HG03342 (cell line): ENCODE results near the gene SPATA6.
"Not testable (repeated sequence)": the region's sequence is repeated elsewhere in the genome, so short reads cannot be mapped to it uniquely, and the experiment has no call there.

Source experiments
- ATAC-seq: cut with Tn5 transposase; IDR thresholded peaks from one replicate; pipeline ENCODE4 v1.9.1; 2021; ENCODE audit warnings: mild to moderate bottlenecking, moderate library complexity; ENCODE audit not compliant: unreplicated experiment

SPATA6 gene

DNA sequence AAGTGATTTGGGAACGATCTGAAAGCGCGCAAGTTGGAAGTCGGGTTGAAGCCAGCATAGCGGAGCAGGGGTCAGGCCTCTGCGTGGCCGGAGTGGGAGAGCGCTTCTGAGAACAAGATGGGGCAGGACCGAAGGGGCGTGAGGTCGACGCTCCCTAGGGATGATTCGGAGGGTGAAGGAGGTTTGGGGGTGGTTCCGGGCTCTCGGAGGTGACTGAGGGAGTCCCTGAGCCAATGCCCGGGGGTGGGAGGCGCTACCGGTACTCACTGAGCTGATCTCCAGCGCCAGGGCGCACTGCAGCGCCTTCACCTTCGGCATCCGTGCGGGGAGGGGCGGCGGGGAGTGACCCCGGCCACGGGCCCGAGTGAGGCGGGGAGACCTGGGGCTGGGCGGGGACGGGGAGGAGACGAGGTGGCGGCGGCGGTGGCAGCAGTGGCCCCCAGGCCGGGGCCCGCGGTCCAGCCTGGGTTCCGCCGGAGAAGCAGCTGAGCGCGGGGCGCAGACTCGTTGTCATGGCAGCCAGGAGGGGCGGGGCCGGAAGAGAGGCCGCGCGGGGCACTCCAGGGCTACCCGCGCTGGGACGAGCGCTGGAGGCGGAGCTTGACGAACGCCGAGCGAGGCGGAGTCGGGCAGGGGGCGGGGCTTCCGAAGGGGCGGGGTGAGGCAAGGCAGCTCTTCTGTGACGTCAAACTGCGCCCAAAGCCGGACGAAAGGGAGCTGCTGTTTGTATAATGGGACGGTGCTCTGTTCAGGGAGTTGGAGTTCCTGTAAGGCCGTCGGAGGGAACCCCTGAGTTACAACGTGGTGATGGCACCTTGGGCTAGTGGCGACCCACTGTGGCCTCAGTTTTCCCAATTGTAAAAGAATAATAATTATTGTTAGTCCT lies at the start of gene SPATA6:
SPATA6 (minus strand) TSS at position 514 of the 886 bp plus-strand sequence; CDS start at position 318, 196 bp downstream.
- peak; percentile 99 for ATAC-seq

DNA sequence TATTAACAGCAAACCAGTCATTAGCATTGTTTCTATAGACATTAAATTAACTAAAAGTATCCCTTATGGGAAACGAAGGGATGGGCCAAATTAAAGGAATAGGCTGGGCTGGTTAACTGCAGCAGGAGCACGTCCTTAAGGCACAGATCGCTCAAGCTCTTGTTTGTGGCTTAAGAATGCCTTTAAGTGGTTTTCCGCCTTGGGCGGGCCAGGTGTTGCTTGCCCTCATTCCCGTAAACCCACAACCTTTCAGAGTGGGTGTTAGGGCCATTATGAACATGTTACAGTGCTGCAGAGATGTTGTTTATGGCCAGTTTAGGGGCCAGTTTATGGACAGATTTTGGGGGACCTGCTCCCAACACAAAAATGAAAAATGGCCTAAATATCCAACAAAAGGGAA lies 47.9 kb upstream of the SPATA6 start:
- not testable (repeated sequence) for ATAC-seq

DNA sequence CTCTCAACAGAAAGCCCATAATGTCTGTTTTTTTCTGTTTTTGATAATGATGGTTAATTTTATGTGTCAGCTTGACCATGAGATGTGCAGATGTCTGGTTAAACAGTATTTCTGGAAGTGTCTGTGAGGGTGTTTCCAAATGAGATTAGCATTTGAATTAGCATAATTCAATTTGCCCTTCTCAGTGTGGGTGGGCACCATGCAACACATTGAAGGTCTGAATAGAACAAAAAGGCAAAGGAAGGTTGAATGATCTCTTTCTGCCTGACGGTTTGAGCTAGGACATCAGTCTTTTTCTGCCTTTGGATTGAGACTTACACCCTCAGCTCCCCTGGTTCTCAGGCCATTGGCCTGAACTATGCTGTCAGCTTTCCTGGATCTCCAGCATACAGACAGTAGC lies 34.9 kb upstream of the SPATA6 start:
- ATAC-seq, result no peak

DNA sequence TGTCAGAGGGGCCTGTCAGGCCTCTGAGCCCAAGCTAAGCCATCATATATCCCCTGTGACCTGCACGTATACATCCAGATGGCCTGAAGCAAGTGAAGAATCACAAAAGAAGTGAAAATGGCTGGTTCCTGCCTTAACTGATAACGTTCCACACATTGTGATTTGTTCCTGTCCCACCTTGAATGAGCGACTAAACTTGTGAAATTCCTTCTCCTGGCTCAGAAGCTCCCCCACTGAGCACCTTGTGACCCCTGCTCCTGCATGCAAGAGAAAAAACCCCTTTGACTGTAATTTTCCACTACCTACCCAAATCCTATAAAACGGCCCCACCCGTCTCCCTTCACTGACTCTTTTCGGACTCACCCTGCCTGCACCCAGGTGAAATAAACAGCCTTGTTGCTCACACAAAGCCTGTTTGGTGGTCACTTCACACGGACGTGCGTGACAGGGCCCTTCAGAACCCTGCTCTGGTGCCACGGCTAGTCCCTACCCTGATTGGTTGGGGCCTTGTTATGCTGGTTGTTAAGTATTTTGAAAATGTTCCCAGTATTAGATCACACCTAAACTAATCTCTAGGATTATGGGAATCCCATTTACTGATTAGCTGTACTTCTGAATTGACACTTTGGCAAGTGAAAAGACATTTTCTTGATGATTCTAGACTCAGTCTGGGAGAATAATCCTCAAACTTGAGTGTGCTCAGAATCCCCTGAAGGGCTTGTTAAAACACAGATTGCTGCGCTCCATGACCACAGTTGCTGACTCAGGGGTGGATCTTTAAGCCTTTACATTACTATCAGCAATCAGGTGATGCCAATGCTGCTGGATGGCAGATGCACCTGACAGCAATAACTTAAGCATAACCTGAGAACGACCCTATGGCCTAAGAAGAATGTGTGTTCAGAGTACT lies 28.8 kb upstream of the SPATA6 start:
- no peak for ATAC-seq

DNA sequence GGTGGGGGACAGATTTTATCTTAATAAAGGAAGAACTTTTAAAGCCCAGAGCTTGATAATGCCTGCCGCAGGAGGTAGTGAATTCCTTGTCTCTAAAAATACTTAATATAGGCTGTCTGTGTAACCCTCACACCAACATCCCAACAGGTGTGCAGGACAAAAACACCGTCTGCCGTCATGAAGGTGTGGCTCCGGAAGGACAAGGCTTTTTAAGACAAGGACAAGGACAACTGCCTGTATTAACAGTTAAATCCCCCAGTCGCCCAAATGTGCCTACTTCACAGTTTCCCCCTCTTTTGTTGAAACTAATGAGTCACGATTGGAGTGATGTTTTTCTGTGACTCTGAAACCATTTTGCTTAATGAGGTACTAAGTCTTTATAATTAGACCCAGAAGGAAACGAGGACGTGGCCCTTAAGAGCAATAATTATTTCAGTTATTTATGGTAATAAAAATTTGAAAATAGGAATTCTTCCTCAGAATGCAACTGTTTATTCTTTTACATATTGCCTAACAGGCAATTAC lies 27.3 kb upstream of the SPATA6 start:
- no peak for ATAC-seq

DNA sequence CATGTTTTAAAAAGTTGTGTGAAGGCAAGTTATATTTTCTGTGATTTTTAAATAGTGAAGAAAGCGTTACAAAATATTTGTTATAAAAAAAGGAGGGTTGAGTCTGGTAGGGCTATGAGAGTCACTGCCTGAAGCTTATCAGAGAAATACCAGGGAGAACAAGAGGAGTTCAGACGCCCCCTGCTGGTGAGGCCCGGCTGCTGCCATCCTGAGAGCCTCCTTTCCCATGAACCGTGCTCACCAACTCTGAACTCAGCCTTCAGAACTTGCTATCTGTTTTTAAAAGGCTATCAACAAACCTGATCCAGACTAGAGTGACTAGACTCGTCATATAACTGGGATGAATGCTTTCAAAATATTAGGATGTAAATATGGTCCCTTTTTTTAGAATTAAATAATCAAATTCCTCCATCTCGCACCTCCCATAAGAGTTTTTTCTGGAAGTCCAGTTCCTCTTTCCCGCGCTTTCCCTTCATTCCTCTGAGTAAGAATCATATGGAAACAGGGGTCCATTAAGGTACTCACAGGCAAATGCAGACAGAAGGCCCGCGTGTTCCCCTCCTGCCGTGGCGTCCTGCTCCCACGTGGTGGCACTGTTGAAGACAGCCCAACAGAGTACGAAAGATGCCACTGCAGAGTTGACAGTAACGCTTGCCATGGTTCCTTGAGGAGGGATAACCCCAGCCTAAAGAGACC lies 26.2 kb upstream of the SPATA6 start:
- peak; percentile 94 for ATAC-seq

DNA sequence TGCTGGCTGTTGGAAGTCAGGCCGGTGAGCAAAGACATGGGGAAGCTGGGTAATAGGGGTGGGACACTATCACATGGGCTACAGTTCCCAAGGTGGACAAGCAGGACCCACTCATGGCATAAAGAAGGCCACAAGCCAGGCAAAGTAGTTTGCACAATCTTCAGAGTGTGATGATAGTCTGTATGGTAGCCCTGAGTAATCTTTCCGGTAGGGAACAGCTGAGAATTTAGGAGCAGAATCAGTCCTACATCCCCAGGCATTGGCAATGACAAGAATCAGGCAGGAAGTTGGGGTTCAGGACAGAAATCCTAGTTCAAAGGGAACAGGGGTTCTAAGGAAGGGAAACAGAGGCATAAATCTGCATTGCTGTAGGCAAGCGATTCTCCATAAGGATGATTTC lies 23.9 kb upstream of the SPATA6 start:
- no peak for ATAC-seq

DNA sequence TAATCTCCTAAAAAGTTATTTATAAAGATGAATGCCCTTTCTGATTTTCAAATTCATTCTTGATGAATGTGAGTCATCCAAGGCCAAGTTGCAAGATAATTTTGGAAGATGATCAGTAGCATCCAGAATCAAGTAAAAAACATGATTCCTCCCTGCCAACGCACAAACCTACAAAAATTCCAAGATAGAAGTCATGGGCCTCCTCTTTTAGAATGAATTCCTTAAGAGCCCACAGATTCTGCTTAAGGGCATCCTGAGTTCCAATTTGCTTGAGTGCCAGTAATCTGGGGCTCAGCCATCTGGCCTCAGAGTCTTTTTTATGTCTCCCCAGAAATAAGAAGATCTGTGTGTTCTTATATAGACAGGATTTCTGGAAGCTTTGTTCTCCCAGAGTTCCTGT lies 23.2 kb upstream of the SPATA6 start:
- ATAC-seq, result no peak

DNA sequence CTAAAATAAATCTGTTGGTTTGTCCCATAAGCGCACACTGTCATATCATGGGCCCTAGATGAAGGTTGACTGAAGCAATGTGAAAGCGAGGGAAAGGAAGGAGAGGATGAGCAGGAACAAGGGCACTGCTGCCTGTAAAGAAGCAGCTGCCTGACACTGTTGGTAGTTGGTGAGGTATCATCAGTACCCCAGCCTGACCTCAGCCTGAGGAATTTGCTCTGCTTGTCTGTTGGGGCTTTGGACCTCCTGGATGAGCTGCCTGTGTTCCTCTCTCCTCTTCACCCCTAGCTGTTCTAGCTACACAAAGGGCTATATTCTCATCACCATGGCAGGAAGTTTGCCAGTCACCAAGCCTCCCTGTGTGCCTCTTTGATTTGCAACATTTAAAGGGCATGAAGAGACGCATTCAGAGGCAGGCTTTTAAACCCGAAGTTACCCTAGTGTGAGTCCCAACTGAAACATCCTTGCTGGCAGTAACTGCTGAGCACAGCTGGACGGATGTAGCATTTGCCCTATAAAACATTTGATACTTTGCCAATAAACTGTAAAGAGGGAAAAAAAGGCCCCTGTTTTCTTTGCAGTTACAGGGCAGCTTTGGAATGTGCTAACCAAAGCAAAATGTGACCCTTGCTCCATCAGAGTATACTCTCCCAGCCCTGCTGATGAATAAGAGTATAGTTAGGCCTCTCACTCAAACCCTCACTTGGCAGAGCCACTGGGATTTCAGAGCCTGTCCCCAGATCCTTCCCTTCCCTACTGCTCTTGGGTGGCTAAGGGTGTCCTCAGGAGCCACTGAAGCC lies 22.2 kb upstream of the SPATA6 start:
- ATAC-seq, result no peak

DNA sequence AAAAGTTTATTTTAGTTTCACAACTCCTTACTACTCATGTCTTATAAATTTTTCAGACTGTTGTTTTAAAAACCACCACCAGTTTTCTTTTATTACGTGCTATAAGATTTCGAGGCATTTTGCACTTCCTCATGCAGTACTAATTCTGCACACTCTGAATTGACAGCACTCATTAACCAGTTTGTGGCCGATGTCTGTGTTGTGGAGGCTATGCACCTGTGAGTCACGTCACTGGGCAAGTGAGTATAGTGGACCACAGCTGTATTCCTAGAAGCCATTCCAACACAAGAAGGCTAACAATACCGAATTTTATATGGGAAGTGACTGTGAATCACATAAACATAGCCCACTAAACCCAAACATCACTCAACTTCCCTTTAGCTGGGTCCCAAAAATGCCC lies 21.0 kb upstream of the SPATA6 start:
- ATAC-seq, result no peak

DNA sequence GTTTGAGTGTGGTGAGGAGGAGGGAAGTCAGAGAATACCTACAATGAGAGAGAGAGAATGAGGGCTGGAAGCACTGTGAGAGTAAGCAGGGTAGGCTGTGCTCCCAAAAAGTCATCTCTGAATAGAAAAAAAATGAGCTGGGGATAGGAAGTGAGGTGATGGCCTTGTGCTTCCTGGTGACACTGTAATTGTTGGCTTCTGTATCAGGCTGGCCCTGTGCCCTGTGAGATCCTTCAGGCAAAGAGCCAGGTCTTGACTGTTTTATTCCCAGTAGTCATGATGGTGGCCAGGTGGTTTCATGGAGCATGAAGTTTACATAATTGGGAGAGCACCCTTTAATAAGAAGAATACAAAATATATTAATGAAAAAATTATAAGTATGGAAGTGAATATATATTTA lies 20.4 kb upstream of the SPATA6 start:
- no peak for ATAC-seq

DNA sequence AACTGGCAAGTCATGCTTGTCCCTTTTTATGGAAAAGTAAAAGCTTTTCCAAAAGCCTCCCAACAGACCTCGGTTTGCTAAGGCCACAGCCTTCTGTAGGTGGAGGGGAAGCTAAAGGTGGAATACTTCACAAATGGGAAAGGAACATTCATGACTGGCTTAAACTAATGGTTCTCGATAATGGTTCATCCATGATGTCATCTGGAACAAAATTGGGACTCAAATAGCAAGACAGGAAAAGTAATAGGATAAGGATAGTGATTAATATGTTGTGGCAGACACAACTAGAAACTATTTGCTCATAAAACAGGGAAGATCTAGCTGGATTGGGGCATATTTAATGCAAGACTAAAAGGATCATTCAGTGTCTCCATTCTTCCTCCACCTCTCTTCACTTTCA lies 16.7 kb upstream of the SPATA6 start:
- ATAC-seq, result no peak

DNA sequence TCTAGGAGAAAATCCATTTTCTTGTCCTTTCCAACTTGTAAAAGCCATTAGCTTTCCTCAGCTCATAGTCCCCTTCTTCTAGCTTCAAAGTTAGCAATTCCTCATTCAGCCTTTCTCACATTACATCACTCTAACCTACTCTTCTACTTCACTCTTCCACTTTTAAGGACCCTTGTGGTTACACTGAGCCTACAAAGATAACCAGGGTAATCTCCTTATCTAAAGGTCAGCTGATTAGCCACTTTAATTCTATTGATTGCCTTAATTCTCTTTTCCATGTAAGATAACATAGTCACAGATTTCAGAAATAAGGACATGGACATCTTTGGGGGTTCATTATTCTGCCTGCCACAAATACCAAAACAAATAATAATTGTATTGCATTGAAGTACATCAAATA lies 8.5 kb upstream of the SPATA6 start:
- no peak for ATAC-seq

DNA sequence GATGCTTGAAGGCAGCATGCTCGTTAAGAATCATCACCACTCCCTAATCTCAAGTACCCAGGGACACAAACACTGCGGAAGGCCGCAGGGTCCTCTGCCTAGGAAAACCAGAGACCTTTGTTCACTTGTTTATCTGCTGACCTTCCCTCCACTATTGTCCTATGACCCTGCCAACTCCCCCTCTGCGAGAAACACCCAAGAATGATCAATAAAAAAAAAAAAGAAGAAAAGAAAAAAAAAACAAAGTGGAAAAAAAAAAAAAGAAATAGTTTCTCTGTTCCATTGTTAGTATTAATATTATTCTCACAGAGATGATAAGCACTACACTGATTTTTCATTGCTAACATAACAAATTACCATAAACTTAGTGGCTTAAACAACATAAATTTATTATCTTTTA lies 8.0 kb upstream of the SPATA6 start:
- ATAC-seq, result not testable (repeated sequence)

DNA sequence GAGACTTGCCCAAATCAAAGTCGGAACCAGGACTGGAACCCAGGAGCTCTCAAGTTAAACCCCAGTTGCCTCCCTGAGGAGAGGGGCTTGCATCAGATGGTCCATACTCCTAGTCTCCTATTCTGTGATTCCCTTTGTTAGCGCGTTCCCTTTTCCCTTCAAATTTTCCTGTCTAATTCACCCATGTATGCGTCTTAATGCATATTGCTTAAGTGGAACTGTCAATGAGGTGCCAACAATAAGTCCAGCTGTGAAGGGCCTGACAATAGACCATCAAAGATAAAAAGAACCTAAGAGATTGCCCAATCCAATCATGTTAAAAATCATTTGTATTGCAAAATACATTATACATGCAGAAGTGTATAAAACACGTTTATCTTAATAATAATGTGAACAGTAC lies 634 bp upstream of the SPATA6 start:
- no peak for ATAC-seq

DNA sequence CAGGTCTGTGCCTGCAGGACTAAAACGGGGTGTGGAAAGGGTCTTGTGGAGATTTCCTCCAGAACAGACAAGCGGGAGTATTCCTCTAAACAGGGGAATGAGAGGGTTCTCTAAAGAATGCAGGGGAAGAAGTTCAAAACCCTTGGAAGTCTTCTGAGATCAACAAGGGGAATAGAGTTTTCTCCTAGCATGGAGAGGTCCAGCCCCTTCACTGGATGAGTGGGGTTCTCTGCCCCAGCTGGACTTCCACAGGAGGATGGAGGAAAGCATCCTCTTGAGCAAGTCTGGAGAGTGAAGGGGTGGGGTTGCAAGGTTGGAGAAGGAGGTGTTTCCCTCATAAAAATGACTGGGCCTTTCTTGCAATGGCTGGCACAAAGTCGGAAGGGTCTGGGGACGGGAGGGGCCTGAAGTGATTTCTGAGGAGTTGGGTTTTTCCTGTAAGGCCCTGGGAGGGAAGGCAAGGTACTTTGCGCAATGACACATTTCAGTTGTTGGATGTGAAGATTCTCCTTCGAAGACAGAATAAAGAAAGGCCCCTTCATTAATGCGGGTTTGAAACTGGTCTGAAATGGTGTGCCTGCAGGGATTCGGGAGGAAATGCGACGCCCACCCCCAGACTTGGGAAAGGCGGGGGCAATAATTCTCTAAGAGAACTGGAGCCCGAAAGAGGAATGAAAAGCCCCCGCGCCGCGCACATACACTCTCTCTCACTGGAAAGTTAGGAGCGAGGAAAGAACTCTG lies 884 bp downstream of the SPATA6 start:
- no peak for ATAC-seq

DNA sequence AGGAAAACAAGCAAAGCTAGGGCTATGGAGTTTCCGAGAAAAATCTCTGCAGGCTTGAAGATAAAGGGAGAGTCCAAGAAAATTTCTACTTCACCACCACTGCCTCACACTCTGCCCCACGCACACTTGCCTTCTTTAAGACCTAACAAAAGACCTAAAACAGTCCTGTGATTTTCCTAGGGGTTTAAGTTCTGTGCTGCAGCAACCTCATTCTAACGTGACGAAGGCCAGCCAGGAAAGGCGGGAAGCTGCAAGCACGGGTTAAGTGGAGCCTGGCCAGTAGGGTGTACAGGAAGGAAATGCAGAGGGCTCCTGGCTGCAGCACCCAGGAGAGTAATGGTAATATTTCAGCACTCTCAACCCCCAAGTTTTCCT lies 1.5 kb downstream of the SPATA6 start:
- no peak for ATAC-seq

DNA sequence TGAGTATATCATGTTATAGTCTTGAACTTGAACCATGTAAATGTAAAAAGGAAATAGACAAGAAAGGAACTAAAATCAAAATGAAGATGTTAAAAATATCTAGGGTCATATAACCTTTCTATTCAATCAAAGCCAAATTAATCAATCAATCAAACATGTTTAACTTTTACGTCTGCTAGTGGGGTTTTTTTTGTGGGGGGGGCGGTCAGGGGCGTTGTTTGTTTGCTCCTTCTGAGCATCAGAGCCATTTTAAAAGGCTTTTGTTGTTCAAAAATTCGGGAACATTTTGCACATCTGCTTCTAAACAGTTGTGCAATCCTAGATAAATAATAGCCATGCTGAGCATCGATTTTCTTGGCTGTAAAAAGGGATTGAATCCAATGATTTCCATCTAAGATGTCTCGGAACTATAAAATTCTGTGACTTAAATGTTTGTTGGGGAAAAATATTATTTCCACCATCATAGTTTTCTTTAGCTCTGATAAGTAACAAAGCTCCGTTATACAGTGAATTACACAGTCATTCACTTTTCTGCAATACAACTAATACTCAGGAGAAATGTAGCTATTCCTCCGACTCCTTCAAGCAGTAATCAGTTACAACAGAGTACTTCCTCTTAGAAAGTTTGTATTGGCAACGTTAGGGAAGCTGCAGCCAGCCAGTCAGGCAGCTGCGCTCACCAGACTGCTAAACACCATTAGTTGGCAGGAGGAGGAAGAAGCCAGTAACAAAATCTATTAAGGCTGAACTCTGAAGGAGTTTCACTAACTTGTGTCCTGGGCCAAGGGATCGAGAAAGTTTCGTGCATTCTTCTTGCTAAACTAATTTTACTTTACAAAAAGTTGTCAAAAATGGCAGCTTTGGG lies 2.2 kb downstream of the SPATA6 start:
- ATAC-seq, result no peak

DNA sequence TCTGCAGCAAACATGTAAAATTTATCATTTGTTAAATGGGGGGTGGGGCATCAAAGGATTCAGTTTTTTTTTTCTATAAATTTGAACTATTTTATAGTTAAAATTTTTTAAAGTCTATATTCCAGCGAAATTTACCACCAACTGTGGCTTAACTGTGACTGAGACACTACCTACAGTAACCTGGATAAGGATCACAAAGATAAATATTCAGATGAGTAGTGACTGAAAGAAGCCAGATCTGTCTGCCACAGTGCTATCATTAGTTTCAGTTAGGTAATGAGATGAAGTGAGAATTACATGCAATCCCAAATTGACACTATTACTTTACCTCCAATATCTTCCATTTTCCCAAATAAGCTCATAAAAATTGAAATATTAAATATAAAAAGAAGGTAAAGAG lies 5.4 kb downstream of the SPATA6 start:
- no peak for ATAC-seq
